T-helper 17 cell (primary cell): Measurements from ENCODE around the gene FNTB. TPM values are rescaled to one million over a fixed set of nuclear protein-coding genes. Genes with fewer than 3 reads are reported as not detected.

Experiments used
- ATAC-seq: fragments of 150-1000 bp; cut with Tn5 transposase; 2 replicates; pipeline ENCODE4 v1.10.0; 2021; ENCODE audit warnings: mild to moderate bottlenecking, moderate library complexity
- DNase-seq, 3 donors: peaks; one replicate each; pipeline versions ENCODE4 v3.0.0 to v3.0.0-alpha.2; 2020 to 2021
- H3K9me3 ChIP-seq: one replicate; pipeline ENCODE4 v1.7.0; 2013; ENCODE audit warnings: low read length, mild to moderate bottlenecking; ENCODE audit not compliant: control insufficient read depth, poor library complexity, severe bottlenecking
- H3K27ac Mint-ChIP-seq: one replicate; pipeline ENCODE4 v1.8.0; 2022; ENCODE audit warnings: mild to moderate bottlenecking, moderate library complexity, mixed read lengths
- H3K27me3 Mint-ChIP-seq: one replicate; pipeline ENCODE4 v1.8.0; 2022; ENCODE audit warnings: mixed read lengths
- H3K36me3 Mint-ChIP-seq: one replicate; pipeline ENCODE4 v1.8.0; 2022; ENCODE audit warnings: low read depth, mixed read lengths
- H3K4me1 Mint-ChIP-seq: one replicate; pipeline ENCODE4 v1.8.0; 2022; ENCODE audit warnings: mild to moderate bottlenecking, mixed read lengths
- H3K4me3 Mint-ChIP-seq: one replicate; pipeline ENCODE4 v1.8.0; 2022; ENCODE audit warnings: mild to moderate bottlenecking, moderate library complexity, mixed read lengths
- total RNA-seq, 4 donors: library from RNA in 2 of 4; stranded (reverse) in 2 of 4; gene quantifications; one replicate each; pipeline ENCODE4 v1.2.3 and lab custom pipeline; 2022 to 2026

Gene FNTB
- total RNA-seq, 2 donors from 2014 or later: 14.2 to 22.5 TPM

DNA sequence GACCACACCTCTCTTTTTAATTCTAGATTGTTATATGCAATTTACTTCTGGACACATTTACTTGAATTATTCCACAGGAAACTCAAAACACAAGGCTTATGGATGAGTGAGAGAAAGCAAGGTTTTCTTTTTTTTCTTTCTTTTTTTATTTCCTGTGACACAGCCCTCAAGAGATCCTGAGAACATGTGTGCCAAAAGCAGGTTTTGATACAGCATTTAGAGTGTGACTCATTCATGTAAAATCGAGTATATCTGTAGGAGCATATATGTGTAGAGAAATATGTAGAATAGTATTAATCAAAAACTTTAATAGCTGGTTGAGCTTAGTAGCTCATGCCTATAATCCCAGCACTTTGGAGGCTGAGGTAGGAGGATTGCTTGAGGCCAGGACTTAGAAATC lies 120.0 kb downstream of the FNTB start:
- H3K4me1 Mint-ChIP-seq: peaks cover 7% of the 10 kb centered on the region
- H3K27ac Mint-ChIP-seq: no peak overlapping the region
- no peak overlapping the region for H3K4me3 Mint-ChIP-seq
- peaks cover 5% of the 10 kb centered on the region for H3K36me3 Mint-ChIP-seq
- DNase-seq: no peak
- no peak for ATAC-seq
- peaks cover 14% of the 10 kb centered on the region for H3K27me3 Mint-ChIP-seq
- H3K9me3 ChIP-seq: no peaks in the 10 kb centered on the region

DNA sequence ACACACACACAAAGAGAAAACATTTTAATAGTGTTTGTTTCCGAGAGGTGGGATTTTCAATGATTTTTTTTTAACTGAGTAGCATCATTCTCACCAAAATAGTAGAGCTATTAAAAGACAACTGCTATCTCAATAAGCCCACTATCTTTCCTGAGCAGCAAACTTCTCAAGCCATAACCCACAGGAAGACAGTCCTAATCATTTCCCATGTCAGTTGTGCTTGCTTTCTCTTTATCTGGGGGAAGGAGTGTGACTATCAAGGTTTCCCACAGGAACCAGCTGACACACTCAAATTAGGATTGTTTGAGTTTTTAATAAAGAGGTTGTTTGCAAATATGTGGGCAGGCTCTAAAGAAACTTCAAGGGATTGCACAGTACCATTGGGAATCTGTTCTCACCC lies 120.5 kb downstream of the FNTB start:
- Mint-ChIP-seq H3K36me3 (peaks cover 5% of the 10 kb centered on the region), H3K4me1 (peaks cover 7% of the 10 kb centered on the region), H3K27ac (no peak overlapping the region), H3K4me3 (no peak overlapping the region), H3K27me3 (peaks cover 14% of the 10 kb centered on the region)
- no peaks in the 10 kb centered on the region for H3K9me3 ChIP-seq
- ATAC-seq (no peak), DNase-seq (no peak)

DNA sequence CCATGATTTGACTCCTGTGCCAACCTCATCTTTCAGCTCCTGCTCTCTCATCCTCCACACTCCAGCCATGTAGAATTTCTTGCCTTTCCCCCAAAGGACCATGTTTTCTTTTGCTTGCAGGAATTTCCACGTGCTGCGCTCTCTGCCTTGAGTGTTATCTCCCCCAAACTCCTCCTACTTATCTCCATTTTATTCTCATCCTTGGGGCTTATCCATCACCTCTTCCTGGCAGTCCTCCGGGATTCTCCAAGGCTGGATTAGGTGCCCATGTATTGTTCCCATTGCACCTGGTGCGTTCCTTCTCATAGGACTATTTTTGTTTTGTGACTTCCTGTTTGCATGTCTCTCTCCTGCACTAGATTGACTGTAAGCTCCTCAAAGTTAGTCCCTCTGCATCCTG lies 122.7 kb downstream of the FNTB start:
- Mint-ChIP-seq H3K4me1 (no peaks in the 10 kb centered on the region), H3K4me3 (no peak overlapping the region), H3K36me3 (peaks cover 2% of the 10 kb centered on the region), H3K27me3 (peaks cover 8% of the 10 kb centered on the region), H3K27ac (no peak overlapping the region)
- ATAC-seq (no peak), DNase-seq (no peak)
- H3K9me3 ChIP-seq: no peaks in the 10 kb centered on the region

DNA sequence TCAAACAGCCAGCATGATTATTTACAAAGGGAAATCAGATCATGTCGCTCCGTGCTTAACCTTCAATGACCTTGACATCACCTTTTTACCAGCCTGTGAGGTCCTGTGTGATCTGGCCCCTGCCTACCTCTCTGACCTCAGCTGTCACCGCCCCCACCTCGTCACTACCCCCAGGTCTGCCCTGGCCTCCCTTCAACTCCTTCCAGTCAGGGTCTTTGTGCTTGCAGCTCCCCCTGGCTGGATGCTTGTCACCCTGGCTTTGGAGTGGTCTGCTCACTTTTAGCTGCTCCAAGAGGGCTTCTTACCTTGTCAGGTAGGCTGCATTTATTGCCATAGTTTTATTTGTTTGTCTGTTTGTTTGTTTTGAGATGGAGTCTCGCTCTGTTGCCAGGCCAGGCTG lies 123.8 kb downstream of the FNTB start:
- H3K9me3 ChIP-seq: no peaks in the 10 kb centered on the region
- Mint-ChIP-seq H3K27ac (no peak overlapping the region), H3K27me3 (peaks cover 8% of the 10 kb centered on the region), H3K4me1 (no peaks in the 10 kb centered on the region), H3K4me3 (no peak overlapping the region), H3K36me3 (peaks cover 2% of the 10 kb centered on the region)
- ATAC-seq (no peak), DNase-seq (no peak)

Other genes starting within 250 kb of the FNTB start
- gene SPTB, start 107.0 kb upstream of the FNTB start, total RNA-seq: 1 to 10 TPM in 1 of 2 donors, under 1 TPM in 1; 0.40 to 8.4 TPM
- 10 to 100 TPM; 69.5 to 78.3 TPM for gene CHURC1, start 72.4 kb upstream of the FNTB start, total RNA-seq
- gene GPX2, start 44.1 kb upstream of the FNTB start, total RNA-seq: not detected
- gene RAB15, start 14.6 kb upstream of the FNTB start, total RNA-seq: 1 to 10 TPM; 4.8 to 5.8 TPM
- gene MAX, start 115.6 kb downstream of the FNTB start, total RNA-seq: 100 to 1,000 TPM; 167 to 312 TPM